Activated CD4-positive, alpha-beta T cell treated with anti-CD3 and anti-CD28 coated beads, Interleukin-2, amount 50 U/mL, for 48 hours (primary cell): ENCODE measurements around the gene E2F8.

ENCODE experiments used
- DNase-seq, 2 experiments: peaks; one replicate each; pipeline ENCODE4 v3.0.0-alpha.2; 2020

E2F8 gene

DNA sequence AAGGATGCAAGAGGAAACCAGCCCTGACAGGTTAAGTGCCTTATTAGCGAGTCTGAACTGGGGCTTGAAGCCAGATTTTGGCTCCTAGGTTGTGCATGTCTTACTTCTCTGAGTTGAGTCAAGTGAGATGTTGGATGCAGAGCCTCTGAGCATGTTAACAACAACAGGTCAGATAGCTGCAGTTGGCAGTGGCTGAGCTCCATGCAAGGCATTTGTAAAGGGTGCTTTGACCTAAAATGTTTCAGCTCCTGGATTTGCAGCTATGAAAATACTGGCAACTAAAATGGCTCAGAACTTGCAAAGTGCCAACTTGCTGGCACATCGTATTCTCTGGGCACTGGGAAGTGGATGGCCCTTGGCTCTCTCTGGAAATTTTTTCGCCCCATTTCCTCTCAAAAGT lies 22.5 kb downstream of the E2F8 start:
- DNase-seq = no peak

DNA sequence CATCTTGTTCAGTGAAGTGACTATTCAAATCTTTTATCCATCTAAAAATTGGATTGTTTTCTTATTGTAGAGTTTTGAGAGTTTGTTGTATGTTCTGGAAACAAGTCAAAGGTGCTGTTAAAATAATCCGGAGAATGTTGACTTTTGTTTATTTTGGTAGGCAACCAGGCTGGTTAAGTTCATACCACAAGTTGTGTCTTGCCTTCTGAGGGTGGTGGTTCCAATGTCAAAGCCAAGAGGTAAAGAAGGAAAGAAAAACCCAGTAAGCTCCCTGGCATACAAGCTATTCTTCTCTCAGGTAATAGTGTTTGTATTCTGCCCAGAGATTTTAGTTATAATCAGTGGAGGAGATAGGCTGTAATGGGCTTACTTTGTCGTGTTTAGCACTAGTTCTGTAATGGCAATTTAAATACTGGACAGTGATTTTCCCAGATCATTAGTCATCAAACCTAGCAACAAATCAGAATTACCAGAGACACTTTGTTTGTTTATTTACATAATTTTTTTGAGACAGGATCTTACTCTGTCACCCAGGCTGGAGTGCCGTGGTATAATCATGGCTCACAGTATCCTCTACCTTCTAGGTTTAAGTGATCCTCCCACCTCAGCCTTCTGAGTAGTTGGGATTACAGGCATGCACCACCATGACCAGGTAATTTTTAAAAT lies 23.9 kb downstream of the E2F8 start:
- no peak for DNase-seq

DNA sequence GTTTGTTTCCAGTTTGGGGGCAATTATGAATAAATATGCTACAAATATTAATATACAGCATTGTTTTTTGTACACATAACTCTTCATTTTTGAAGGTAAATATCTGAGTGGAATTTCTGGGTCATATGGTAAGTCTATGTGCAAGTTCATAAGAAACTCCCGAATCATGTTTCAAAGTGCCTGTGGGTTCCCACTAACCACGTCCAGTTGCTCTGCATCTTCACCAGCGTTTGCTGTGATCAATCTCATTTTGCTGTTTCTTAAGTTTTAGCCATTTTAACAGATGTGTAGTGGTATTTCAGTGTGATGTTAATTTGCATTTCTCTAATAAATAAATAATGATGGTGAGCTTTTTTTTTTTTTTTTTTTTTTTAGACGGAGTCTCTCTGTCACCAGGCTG lies 24.7 kb downstream of the E2F8 start:
- DNase-seq = no peak

DNA sequence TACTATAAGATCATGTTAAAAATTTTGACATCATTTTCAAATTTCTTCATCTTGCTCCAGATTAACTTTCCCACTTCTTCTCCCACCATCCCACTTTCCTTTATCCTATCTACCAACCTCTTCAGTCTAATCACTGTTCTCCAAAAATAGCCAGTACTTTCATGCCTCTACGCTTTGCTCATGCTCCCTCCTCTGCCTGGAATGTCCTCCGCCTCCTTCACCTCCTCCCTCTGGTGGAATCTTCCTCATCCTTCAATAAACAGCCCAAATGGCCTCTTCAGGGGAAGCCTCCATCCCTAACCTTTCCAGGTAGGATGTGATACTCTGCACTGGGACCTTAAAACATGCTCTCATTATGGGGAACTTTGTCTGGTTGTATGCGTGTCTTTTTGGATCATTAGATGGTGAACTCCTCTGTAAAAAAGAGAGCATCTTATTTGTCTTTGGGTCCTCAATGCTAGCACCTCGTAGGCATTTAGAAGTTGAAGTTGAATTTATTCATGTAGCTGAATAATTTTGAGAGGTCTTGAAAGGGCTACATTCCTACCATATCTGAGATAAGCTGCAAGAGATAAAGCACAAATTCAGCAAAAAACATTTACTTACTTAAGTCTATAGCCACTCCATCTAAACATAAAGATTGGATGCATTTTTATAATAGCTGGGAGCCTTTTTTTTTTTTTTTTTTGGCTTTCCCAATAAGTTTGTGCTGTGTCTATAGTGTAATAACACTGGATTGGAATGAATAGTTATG lies 31.0 kb downstream of the E2F8 start:
- DNase-seq = no peak

DNA sequence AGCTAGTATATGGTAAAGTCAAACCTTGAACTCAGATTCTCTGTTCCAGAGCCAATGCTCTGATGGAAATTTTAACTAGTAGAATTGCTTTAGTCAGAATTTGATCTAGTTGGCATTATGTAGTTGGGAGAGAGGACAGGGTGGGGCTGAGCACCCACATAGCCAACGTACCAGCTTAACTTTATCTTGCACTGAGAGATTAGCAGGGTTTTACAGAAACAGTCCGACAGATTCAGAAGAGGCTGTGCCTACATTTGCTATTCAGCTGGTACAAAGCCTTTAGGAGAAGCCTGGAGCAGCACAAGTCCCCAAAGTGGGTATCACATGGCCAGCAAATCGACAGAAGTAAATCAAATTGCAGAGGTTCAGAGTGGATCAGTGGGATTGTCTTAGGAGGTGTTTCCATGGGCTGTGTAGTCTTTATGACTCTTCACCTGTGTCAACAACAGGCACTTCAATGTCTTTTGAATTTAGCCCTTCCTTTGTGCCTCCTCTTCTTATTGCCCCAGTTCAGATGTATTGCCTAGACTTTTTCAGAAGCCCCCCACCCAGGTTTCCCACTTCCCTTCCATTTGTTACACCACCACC lies 31.7 kb downstream of the E2F8 start:
- no peak for DNase-seq

DNA sequence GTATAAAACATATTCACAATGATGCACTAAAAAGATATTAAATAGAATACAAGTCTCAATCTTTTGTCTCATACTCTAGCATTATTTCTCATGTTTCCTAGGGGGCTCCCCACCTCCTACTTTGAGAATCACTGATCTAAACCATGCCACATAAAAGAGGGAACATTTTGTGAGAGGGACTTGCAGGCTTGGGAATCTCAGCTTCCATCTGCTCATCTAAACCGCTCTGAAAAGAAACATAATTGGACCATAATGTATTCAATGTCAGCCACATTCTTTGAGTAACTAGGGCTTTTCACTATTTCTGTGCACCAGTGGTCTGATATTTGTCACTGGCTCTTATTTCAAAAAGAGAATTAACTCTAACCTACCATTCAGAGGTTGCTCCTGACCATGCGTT lies 32.6 kb downstream of the E2F8 start:
- no peak for DNase-seq

DNA sequence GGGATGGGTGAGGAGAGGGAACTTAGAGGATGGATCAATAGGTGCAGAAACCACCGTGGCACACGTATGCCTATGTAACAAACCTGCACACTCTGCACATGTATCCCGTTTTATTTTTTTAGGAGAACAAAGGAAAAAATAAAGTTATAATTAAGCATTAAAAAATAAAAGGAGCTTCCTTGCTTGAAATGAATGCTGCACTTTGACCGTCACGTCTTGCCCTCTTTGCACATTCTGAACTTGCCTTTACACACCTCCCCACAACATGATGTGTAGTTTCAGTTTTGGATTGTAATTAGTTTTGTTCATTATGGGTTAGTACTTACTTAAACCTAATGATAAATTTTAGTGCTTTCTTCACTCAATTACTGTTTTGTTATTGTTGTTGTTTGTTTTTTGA lies 35.9 kb downstream of the E2F8 start:
- no peak for DNase-seq

DNA sequence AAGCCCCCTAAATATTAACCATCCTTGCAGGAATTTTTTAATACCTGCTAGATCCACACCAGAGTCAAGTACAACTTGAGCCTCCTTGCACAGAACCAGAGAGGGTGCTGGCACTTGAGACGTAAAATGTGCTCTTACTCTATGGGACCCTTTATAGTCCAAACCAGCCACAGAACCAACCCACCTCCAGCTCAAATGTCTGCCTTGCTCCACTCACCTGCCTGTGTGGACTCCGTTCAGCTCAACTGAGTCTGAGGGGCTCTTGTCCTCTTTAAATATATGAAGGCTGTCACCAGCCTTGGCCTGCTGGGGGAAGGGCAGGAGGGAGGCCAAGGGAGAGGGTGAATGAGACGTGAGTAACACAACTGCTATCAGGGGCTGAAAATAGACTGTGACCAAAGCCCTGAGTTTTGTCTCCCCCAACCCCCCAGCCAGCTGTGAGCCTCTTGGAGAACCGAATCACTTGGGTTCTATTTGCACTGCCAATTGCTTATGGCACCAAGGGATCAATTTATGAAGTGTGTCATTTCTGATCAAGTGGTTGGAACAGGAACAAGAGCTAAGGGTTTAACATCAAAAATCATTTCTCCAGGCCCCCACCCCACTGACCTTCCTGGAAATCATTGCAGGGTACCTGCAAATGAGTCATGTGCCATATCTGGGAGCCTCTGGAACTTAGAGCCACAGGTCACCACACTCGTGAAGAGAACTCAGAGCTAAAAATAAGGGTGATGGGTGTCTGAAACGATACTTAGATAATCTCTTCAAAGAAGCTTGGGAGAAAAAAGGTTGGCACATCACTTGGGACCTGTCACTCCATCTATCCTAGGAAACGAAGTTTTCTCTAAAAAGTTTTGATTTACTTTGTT lies 38.8 kb downstream of the E2F8 start, which contains the start of gene CSRP3:
Gene CSRP3, minus strand, starts transcription at position 247 of the 869 bp plus-strand sequence. CDS start 9,535 bp downstream, outside the sequence.
- no peak for DNase-seq

DNA sequence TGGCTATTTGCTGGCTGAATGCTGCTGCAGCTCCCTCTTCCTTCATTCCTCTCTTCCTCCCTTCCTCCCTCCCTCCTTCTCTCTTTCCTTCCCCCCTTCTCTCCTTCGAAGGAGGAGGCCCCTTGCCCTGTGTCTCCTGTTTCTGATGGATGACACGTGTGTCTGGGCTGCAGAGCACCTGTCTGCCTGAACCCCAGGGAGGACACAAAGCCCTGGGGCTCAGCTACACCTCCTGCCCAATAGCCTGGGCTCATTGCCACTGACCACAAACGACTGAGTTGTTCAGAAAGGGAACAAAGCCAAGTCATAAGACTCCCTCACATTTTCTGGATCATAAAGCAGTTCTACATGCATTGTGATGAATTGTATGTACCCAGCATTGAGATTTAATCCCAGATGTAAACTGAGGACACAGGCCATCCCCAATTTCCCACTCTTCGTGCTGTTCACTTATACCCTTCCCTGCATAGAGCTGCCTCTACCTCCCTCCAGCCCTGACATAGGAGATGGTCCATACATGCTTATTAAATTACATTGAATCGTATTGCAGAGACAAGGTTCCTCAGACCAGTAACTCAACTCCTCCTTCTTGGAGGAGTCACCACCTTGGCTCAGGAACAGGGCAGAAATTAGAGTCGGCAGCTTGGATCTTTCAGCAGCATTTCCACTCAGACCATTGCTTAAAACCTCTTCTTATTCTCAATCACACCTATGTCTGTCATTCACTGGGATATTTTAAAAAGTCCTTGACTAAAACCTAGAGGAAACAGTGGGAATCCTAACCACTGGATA lies 40.1 kb downstream of the E2F8 start:
- DNase-seq = no peak

DNA sequence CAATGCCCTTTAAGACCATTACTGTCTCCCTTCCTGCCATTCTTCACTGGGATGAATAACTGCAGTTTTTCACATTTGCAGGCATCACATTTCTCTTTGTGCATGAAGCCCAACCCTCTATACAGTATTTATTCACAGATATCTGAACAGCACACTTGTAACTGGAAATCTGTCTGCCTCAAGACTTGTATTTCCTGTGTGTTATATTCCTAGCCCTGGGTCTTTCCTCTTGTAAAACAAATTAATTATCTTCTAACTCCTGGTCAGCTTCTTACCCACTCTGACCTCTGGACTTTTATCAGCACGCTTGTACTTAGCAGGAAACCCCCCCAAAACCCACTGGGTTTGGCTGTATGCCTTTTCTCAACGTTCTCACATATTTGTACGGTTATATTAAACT lies 41.0 kb downstream of the E2F8 start:
- no peak for DNase-seq

DNA sequence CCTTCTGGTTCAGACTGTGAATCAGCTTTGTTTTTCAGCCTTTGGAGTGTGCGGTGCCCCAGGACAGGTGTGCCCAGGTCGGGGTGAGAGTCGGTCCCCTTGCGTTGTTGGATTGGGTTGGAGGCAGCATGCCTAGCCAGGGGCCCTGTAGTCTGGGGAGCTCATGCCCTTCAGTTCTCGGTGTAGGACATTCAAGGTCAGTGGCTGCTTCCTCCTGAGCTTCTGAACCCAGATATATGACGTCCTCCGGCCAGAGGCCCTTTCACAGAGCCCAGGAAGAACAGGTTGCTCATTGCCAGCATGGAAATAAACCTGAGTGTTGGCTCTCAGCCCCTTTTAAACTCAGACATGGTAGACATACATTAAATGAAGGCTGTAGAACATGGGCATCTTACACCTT lies 41.7 kb downstream of the E2F8 start:
- no peak for DNase-seq

DNA sequence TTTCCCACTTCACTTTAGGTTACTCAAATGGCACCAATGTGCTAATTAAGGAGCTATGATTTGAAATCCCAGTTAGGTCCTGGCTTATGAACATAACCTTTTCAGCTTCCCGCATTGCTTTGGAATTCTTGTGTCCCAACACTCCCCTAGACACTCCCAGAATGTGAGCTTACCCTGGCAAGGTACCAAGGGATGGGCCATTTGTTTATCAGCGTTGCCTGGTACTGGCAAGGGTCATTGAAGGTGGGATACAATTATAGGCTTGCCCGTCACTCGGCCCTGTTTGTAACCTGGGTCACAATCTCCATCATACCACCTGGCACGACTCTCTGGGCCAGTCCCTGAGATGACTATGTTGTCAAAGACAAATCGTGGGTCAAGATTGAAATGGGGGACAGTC lies 44.3 kb downstream of the E2F8 start:
- no peak for DNase-seq

DNA sequence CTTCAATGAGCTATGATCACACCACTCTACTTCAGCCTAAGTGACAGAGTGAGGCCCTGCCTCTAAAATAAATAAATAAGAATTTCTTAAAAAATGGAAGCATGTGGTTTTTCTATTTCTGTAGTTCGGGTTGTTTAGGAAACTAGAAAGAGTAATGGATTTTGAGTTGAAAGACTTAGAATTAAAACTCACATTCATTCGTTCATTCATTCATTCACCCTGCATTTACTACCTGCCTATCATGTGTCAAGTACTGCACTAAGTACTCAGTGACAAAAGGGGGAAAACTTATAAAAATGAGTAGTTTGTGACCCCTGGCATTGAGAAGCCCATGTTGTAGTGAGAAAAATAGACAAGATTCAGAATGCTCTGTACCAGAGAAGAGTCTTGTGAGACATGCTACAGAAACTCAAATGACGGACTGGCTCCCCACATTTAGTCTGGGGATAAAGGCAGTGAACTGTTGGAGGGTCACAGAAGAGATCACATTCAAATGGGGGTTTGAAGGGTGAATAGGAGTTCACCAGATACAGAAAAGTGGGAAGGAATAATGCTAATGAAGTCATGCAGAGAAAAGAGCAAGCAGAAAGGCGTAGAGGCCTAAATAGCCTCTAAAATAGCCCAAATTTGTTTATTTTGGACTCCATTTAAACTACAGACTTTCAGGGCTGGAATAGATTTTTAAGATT lies 46.0 kb downstream of the E2F8 start:
- DNase-seq = no peak

DNA sequence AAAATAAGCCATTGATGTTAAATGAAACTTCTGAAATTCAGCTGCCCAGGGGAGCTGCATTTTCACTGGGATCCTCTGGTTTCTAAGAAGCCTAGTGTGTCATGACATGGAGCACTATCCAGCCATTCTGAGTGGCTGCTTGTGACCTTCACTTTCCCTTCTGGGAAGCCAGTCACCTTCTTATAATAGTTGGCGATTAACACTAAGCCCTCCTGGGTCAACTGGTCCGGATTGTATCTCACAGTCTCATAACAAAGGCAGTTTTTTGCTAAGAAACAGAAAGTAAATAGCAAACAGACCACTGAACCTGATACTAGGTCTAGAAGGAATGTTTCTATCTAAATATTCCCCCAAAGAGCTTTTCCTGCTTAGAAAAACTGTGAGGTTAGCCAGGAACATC lies 46.8 kb downstream of the E2F8 start:
- no peak for DNase-seq

DNA sequence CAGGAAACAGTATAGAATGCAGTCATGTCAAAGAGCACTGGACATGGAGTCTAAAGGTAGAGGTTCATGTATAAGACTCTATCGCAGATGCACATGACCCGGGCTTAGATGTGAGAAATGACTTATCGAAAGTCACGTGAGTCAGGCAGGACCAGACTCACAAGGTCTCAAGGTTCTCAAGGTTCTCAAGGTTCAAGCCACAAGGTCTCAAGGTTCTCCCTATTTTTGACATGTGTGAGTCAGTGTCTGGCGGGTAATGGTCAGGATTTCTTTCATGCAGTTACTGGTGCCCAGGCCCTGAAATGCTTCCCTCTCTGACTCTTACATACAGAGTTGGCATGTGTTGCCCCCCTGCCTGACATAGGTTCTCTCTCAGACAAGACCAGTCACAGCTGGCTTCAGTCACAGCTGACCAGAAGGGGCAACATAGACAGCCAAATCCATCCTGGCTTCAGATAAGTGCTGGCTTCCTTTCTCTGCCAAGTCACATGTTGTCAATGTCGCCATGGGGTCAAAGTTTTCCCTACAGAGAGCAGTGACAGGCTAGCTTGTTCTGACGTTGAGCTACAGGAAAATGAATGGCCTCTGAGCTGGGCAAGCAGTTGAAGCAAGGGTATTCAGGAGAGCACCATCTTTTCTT lies 49.1 kb downstream of the E2F8 start:
- no peak for DNase-seq

DNA sequence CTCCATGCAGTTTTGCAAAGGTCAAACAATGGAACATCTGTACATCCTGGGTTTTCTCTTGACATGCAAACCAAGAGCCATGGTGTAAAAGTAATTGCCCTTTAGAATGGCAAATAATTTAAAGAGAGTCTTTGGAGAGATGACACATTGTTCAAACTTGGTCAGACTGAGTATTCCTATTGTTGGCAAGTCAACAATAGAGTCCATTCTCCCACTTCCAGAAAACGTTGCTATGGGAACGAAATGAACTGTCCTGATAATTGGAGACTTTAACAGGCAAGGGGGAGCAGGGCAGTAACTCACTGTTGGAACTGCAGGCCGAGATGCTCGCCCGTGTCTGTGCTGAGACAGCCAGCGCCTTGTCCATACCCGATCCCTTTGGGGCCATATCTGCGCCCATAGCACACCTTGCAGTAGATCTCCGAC lies 52.9 kb downstream of the E2F8 start:
- no peak for DNase-seq

DNA sequence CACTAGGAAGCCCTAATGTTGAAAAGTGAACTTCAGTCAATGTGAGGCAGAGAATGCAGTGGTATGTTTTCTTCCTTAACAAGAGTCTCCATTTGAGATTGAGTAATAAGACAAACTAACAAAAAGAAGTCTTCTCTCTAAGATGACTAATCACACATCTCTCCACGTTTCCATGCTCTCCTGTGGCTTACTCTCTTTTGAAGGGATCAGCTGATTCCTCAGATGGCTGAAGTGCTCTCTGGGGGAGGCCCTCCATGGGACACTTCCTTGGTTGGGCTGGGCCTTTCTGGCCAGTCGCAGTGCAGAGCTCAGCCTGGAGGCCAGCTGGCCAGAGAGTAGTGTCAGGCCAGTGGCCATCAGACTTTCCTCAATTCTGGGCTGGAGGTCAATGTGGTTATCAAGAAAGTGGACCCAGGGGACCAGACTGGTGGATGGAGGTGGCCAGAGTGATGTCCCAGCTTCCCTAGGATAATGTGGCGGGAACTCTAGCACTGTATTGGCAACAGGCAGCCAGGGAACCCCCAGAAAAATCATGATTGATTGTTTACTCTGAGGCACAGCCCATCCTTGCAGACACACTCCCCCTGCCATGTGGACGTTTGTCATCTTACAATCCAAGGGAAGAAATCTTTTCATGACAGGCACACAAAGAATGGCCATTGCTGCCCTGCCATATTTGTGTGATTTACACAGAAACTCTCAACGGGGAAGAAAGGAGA lies 53.5 kb downstream of the E2F8 start:
- no peak for DNase-seq

DNA sequence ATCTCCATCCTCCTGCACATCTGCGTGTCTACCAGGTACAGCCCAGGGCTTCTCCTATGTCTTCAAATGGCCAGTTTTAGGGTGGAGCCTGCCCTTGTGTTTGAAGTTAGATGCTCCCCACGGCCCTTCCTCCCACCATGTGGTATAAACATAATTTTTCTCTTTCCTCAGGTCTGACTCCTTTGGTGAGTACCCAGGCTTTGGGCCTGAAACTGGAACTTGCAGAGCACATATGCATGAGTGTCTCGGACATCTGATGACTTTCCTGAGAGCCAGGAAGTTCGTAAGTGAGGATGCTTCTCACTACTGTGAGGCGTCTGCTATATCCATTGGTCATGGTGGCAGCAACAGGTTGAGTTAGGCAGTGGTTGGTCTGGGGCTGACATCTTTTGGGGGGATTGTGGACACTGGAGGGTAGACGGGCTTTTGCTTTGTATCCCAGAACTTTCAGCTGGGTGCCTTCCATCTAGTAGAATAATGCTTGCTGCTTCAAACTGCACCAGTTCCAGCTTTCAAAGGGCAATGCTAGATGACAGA lies 55.2 kb downstream of the E2F8 start:
- no peak for DNase-seq

DNA sequence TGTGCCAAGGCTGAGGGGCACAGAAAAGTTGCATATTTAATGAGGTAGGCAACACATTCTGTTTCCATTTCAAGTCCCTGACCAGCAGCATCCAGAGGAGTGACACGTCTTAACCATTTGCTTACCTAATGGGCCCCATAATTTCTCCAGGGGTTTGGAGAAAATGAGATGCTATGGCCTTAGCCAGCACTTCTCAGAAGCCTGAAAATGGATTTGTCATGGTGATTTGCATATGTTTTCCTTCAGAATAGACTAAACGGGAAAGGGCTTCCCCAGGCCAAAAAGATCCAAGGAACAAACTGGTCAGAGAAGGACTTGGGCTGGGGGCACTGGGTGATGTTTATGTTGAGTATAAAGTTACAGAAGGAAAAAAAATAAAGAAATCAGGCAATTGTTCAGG lies 55.7 kb downstream of the E2F8 start:
- no peak for DNase-seq

DNA sequence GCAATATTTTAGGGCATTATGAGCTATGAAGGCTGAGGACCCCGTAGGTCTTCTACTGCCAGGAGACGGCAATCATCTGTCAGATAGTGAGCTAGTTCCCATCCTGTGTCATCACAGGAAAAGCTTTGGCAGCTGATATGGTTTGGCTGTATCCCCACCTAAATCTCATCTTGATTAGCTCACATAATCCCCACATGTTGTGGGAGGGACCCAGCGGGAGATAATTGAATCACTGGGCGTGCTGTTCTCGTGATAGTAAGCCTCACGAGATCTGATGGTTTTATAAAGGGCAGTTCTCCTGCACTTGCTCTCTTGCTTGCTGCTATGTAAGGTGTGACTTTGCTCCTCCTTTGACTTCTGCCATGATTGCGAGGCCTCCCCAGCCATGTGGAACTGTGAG lies 57.1 kb downstream of the E2F8 start:
- no peak for DNase-seq
